ENCODE results near the gene ZNF263. TPM values are rescaled to one million over a fixed set of nuclear protein-coding genes. Genes with fewer than 3 reads are reported as not detected.

ZNF263 gene
- 11.3 TPM for total RNA-seq
- long read RNA-seq, transcript ZNF263-205 (2 exons, 1,139 nt) = major isoform, 7 of 20 reads
- long read RNA-seq, partial matches to known transcripts = 4 of 20 reads
- long read RNA-seq, other reads (novel, unspliced or antisense) = 4 of 20 reads

GRCh38 chr16:3282730-3283542 lies at the start of gene ZNF263:
Gene ZNF263 (plus strand): TSS chr16:3283491. CDS start chr16:3283819, 328 bp downstream.
- intact Hi-C loops (cut with DNase I) = loop anchor here (1.0 to 5.0 kb wide), 4 partner anchors 19 to 174 kb away; partner anchors contain the start of genes TIGD7, ZNF174, ZNF75A and ZSCAN32
- peak; percentile 98 for DNase-seq (ENCODE audit: low spot score)

GRCh38 chr16:3234543-3234856 lies 48.8 kb upstream of the ZNF263 start:
- intact Hi-C loops (cut with DNase I) = no loop called here
- DNase-seq (ENCODE audit: low spot score) = no peak

GRCh38 chr16:3234857-3235561 lies 48.3 kb upstream of the ZNF263 start, which contains the start of gene ZNF200:
Gene ZNF200 (minus strand): TSS chr16:3235158. CDS start chr16:3233755, 1,403 bp downstream.
- intact Hi-C loops (cut with DNase I) = no loop called here
- DNase-seq (ENCODE audit: low spot score) = peak; percentile 98

GRCh38 chr16:3235856-3236669 lies 47.2 kb upstream of the ZNF263 start:
- DNase-seq (ENCODE audit: low spot score) = peak; percentile 80

GRCh38 chr16:3241761-3242160 lies 41.5 kb upstream of the ZNF263 start:
- DNase-seq (ENCODE audit: low spot score) = no peak
- intact Hi-C loops (cut with DNase I) = no loop called here

More at GRCh38 chr16:3235856-3236669, 47.2 kb upstream of the ZNF263 start:
- intact Hi-C loops (cut with DNase I) = no loop called here

- intact Hi-C loops (cut with DNase I) = no loop called here
- no peak for DNase-seq (ENCODE audit: low spot score)
Observed at GRCh38 chr16:3242709-3243108, 40.6 kb upstream of the ZNF263 start.

GRCh38 chr16:3243882-3244281 lies 39.4 kb upstream of the ZNF263 start:
- DNase-seq (ENCODE audit: low spot score) = no peak
- intact Hi-C loops (cut with DNase I) = no loop called here

- DNase-seq (ENCODE audit: low spot score) = no peak
Observed at GRCh38 chr16:3246002-3246401, 37.3 kb upstream of the ZNF263 start.

GRCh38 chr16:3246876-3247275 lies 36.4 kb upstream of the ZNF263 start:
- DNase-seq (ENCODE audit: low spot score) = no peak
- intact Hi-C loops (cut with DNase I) = no loop called here

More at GRCh38 chr16:3246002-3246401, 37.3 kb upstream of the ZNF263 start:
- intact Hi-C loops (cut with DNase I) = no loop called here

GRCh38 chr16:3248596-3248995 lies 34.7 kb upstream of the ZNF263 start:
- no peak for DNase-seq (ENCODE audit: low spot score)
- intact Hi-C loops (cut with DNase I) = no loop called here

- intact Hi-C loops (cut with DNase I) = no loop called here
- DNase-seq (ENCODE audit: low spot score) = no peak
Observed at GRCh38 chr16:3249020-3249419, 34.3 kb upstream of the ZNF263 start.

- no peak for DNase-seq (ENCODE audit: low spot score)
- intact Hi-C loops (cut with DNase I) = no loop called here
Observed at GRCh38 chr16:3249451-3249850, 33.8 kb upstream of the ZNF263 start.

GRCh38 chr16:3252967-3253366 lies 30.3 kb upstream of the ZNF263 start:
- DNase-seq (ENCODE audit: low spot score) = no peak
- intact Hi-C loops (cut with DNase I) = no loop called here

GRCh38 chr16:3254309-3254708 lies 29.0 kb upstream of the ZNF263 start:
- no peak for DNase-seq (ENCODE audit: low spot score)
- intact Hi-C loops (cut with DNase I) = no loop called here

GRCh38 chr16:3256146-3256865 lies 27.0 kb upstream of the ZNF263 start, which contains the start of gene MEFV:
Gene MEFV (minus strand): TSS chr16:3256633. CDS start chr16:3256587, 46 bp downstream.
- DNase-seq (ENCODE audit: low spot score) = peak; percentile 81
- intact Hi-C loops (cut with DNase I) = no loop called here

GRCh38 chr16:3256866-3257465 lies 26.3 kb upstream of the ZNF263 start:
- DNase-seq (ENCODE audit: low spot score) = no peak
- intact Hi-C loops (cut with DNase I) = no loop called here

- intact Hi-C loops (cut with DNase I) = loop anchor here (5.0 kb wide), 1 partner anchor 242 kb away; the partner anchor contains the start of gene CLUAP1
- DNase-seq (ENCODE audit: low spot score) = peak; percentile 82
Observed at GRCh38 chr16:3259836-3260235, 23.5 kb upstream of the ZNF263 start.

GRCh38 chr16:3262517-3262916 lies 20.8 kb upstream of the ZNF263 start:
- intact Hi-C loops (cut with DNase I) = loop anchor here (5.0 kb wide), 1 partner anchor 240 kb away; the partner anchor contains the start of gene CLUAP1
- DNase-seq (ENCODE audit: low spot score) = no peak

Data from cardiac septum (tissue), 1 donor.